Osteoblast (primary cell): ENCODE data around the gene CLIP4. TPM values are rescaled to one million over a fixed set of nuclear protein-coding genes. Genes with fewer than 3 reads are reported as not detected.
A peak's percentile ranks its signal among the peaks of the same experiment; 100 is the strongest.

ENCODE experiments used
- DNase-seq: peaks from one replicate; pipeline ENCODE4 v3.0.0; 2011; ENCODE audit warnings: low spot score, mixed read lengths; ENCODE audit not compliant: insufficient read length; ENCODE audit errors: missing footprints
- H2AFZ ChIP-seq: 2 replicates; pipeline ENCODE4 v1.6.0; 2011; ENCODE audit warnings: mild to moderate bottlenecking, low read length
- H3K27ac ChIP-seq: 2 replicates; pipeline ENCODE4 v1.5.1; 2011; ENCODE audit warnings: mild to moderate bottlenecking, low read depth, low read length, moderate library complexity
- H3K27me3 ChIP-seq: 2 replicates; pipeline ENCODE4 v1.6.0; 2012; ENCODE audit warnings: mild to moderate bottlenecking, control low read depth, inconsistent platforms, low read length, moderate library complexity; ENCODE audit not compliant: insufficient read depth
- H3K36me3 ChIP-seq: 2 replicates; pipeline ENCODE4 v1.5.1; 2011; ENCODE audit warnings: mild to moderate bottlenecking, low read length, control low read depth, moderate library complexity; ENCODE audit not compliant: insufficient read depth
- H3K4me1 ChIP-seq: 2 replicates; pipeline ENCODE4 v1.5.1; 2011; ENCODE audit warnings: mild to moderate bottlenecking, low read length, control low read depth, moderate library complexity; ENCODE audit not compliant: insufficient read depth
- H3K4me2 ChIP-seq: 2 replicates; pipeline ENCODE4 v1.6.0; 2011; ENCODE audit warnings: mild to moderate bottlenecking, low read length; ENCODE audit not compliant: insufficient read depth
- H3K4me3 ChIP-seq: fragments of 200-600 bp; sonication (generic); 3 replicates; pipeline ENCODE4 v1.5.1; 2012; ENCODE audit warnings: mild to moderate bottlenecking, low read length, inconsistent platforms; ENCODE audit not compliant: insufficient read depth
- H3K79me2 ChIP-seq: 2 replicates; pipeline ENCODE4 v1.6.0; 2012; ENCODE audit warnings: mild to moderate bottlenecking, low read length, control low read depth, inconsistent platforms; ENCODE audit not compliant: insufficient read depth
- H3K9me3 ChIP-seq: 2 replicates; pipeline ENCODE4 v1.5.1; 2011; ENCODE audit warnings: low read depth, low read length, control low read depth
- H4K20me1 ChIP-seq: 2 replicates; pipeline ENCODE4 v1.6.0; 2012; ENCODE audit warnings: mild to moderate bottlenecking, low read length, control low read depth; ENCODE audit not compliant: insufficient read depth
- total RNA-seq: library from RNA; depleted of rRNA; stranded (reverse); fragments of >200 nt; gene quantifications from 2 replicates; pipeline ENCODE4 v1.2.3, GENCODE V29; 2012
- TF ChIP-seq, protein P1 (sequence below): IDR thresholded peaks from 2 replicates; pipeline ENCODE4 v1.5.1; 2011; ENCODE audit warnings: mild to moderate bottlenecking, low read depth, low read length, moderate library complexity; ENCODE audit errors: extremely low read depth

The CLIP4 gene
- total RNA-seq, 1 donor = 124 TPM

DNA sequence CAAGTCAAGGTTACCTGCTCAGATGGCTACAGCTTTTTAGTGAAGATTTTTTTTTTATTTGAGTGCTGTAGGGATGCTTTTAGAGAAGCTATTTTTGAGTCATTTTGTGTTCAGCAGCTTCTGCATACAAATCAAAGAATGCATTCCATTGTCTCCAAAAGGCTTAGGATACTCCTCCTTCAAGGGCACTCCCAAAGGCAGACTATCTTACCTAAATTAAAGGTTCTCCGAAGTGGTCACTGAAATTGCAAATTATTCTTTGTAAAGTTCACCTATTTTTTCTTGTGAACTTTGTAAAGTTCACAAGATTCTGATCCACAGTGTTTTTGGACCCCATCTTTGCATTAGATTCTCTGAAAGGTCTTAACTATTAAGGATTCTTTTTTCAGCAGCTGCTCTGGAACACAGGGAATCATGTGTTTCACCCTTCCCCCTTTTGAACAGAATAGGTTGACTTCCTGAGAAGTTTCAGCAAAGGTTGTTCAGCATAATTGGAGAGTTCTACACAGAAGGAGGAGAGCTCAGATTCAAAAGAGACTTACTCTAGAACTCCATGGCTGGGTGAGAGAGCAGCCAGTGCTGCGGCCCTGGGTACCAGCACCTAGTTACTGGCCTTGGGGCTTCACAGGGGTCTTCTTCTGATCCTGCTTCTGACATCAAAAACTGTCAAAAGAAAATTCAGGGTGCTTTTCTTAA lies 14.5 kb downstream of the CLIP4 start:
- H3K27me3 ChIP-seq = no peaks in the 10 kb centered on the region
- no peaks in the 10 kb centered on the region for H3K9me3 ChIP-seq
- H3K4me3 ChIP-seq = peak overlapping the region; percentile 39
- H3K4me1 ChIP-seq = peaks cover 37% of the 10 kb centered on the region
- TF ChIP-seq, protein P1, sequence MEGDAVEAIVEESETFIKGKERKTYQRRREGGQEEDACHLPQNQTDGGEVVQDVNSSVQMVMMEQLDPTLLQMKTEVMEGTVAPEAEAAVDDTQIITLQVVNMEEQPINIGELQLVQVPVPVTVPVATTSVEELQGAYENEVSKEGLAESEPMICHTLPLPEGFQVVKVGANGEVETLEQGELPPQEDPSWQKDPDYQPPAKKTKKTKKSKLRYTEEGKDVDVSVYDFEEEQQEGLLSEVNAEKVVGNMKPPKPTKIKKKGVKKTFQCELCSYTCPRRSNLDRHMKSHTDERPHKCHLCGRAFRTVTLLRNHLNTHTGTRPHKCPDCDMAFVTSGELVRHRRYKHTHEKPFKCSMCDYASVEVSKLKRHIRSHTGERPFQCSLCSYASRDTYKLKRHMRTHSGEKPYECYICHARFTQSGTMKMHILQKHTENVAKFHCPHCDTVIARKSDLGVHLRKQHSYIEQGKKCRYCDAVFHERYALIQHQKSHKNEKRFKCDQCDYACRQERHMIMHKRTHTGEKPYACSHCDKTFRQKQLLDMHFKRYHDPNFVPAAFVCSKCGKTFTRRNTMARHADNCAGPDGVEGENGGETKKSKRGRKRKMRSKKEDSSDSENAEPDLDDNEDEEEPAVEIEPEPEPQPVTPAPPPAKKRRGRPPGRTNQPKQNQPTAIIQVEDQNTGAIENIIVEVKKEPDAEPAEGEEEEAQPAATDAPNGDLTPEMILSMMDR = no peak
- no peak for DNase-seq
- no peaks in the 10 kb centered on the region for H4K20me1 ChIP-seq
- H3K36me3 ChIP-seq = peaks cover 49% of the 10 kb centered on the region
- H3K4me2 ChIP-seq = peak overlapping the region; percentile 83
- H3K79me2 ChIP-seq = peaks cover 52% of the 10 kb centered on the region
- peak overlapping the region; percentile 91 for H3K27ac ChIP-seq
- H2AFZ ChIP-seq = no peak overlapping the region

DNA sequence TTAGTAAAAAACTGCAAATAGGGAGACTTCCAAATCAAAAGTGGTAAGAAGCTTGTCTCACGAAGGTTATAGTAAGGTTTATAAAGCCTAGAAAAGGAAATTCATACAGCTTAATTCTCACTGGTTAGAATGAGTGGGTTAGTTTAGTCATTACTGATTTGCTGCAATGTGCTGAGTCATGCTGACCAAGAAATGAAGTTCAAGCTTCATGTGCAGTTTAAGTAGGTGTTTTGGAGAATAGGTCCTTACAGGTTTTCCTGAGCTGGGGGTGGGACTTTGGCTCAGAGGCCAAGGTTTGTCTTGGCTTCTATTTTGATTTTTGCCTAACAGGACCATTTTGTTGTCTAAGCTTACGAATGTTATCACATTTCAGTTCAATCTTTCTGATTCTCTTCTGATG lies 15.1 kb downstream of the CLIP4 start:
- H3K27ac ChIP-seq = peak overlapping the region; percentile 91
- TF ChIP-seq, protein P1 = no peak
- no peaks in the 10 kb centered on the region for H4K20me1 ChIP-seq
- peak overlapping the region; percentile 39 for H3K4me3 ChIP-seq
- no peak for DNase-seq
- peak overlapping the region; percentile 83 for H3K4me2 ChIP-seq
- no peaks in the 10 kb centered on the region for H3K27me3 ChIP-seq
- no peak overlapping the region for H2AFZ ChIP-seq
- peaks cover 45% of the 10 kb centered on the region for H3K36me3 ChIP-seq
- H3K79me2 ChIP-seq = peaks cover 46% of the 10 kb centered on the region
- peaks cover 37% of the 10 kb centered on the region for H3K4me1 ChIP-seq
- H3K9me3 ChIP-seq = no peaks in the 10 kb centered on the region

DNA sequence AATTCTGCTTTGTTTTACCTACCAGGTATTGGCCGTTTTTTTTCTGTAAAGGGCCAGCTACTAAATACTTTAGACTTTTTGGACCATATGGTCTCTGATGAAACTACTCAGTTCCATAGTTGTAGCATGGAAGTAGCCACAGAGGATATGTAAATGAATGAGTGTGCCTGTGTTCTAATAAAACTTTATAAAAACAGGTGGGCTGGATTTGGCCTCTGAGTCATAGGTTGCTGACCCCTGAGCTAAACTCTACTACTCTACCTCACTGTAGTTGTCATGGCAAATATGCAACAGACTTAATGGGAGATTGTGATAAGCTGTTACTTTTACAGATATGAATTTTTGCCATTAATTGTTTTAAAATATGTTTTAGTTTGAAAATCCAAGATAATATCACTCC lies 19.7 kb downstream of the CLIP4 start:
- TF ChIP-seq, protein P1 = no peak
- no peak overlapping the region for H3K4me2 ChIP-seq
- no peak overlapping the region for H2AFZ ChIP-seq
- no peak for DNase-seq
- peaks cover 5% of the 10 kb centered on the region for H4K20me1 ChIP-seq
- no peak overlapping the region for H3K4me3 ChIP-seq
- no peak overlapping the region for H3K27ac ChIP-seq
- no peaks in the 10 kb centered on the region for H3K9me3 ChIP-seq
- H3K4me1 ChIP-seq = peaks cover 20% of the 10 kb centered on the region
- peaks cover 40% of the 10 kb centered on the region for H3K79me2 ChIP-seq
- H3K27me3 ChIP-seq = no peaks in the 10 kb centered on the region
- H3K36me3 ChIP-seq = peaks cover 48% of the 10 kb centered on the region

DNA sequence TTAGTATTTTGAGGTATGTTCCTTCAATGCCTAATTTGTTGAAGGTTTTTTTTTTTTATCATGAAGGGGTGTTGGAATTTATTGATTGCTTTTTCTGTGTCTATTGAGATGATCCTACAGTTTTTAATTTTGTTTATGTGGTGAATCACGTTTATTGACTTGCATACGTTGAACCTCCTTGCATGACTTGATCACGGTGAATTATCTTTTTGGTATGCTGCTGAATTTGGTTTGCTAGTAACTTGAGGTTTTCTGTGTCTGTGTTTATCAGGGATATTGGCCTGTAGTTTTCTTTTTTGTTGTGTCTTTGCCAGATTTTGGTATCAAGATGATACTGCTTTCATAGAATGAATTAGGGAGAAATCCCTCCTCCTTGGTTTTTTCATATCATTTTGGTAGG lies 23.9 kb downstream of the CLIP4 start:
- H3K4me1 ChIP-seq = peaks cover 10% of the 10 kb centered on the region
- no peak overlapping the region for H2AFZ ChIP-seq
- peaks cover 28% of the 10 kb centered on the region for H3K36me3 ChIP-seq
- H3K27ac ChIP-seq = peak overlapping the region; percentile 66
- peaks cover 45% of the 10 kb centered on the region for H3K79me2 ChIP-seq
- DNase-seq = no peak
- H3K27me3 ChIP-seq = no peaks in the 10 kb centered on the region
- H3K9me3 ChIP-seq = no peaks in the 10 kb centered on the region
- H3K4me2 ChIP-seq = peak overlapping the region; percentile 60
- H4K20me1 ChIP-seq = peaks cover 9% of the 10 kb centered on the region
- TF ChIP-seq, protein P1 = no peak
- no peak overlapping the region for H3K4me3 ChIP-seq
